ENCODE results near the gene TRMT13. TPM values are rescaled to one million over a fixed set of nuclear protein-coding genes. Genes with fewer than 3 reads are reported as not detected.

The TRMT13 gene
- total RNA-seq (2022; extraction: Qiagen RNA extraction; ENCODE audit: low read depth): 6.1 to 9.8 TPM (median 6.9 TPM) in 5 replicates

GRCh38 chr1:100132566-100133477, at the start of gene TRMT13, which contains the start of gene SASS6:
TRMT13 (plus strand) TSS chr1:100133163; CDS start chr1:100133169, 6 bp downstream.
SASS6 (minus strand) TSS chr1:100132930; CDS start chr1:100132814, 116 bp downstream.

GRCh38 chr1:100178091-100178490, 45.1 kb downstream of the TRMT13 start, which contains the start of gene LRRC39:
LRRC39 (minus strand) TSS chr1:100178256; CDS start chr1:100168516, 9,740 bp downstream.

Other genes with a start within 250 kb of the TRMT13 start
- gene SLC35A3, start 163.2 kb upstream of the TRMT13 start, total RNA-seq (2022; extraction: Qiagen RNA extraction; ENCODE audit: low read depth): 6.6 to 10.1 TPM (median 7.3 TPM) in 5 replicates
- 3.9 to 4.5 TPM (median 4.3 TPM) in 5 replicates for gene SASS6, start 233 bp upstream of the TRMT13 start, total RNA-seq (2022; extraction: Qiagen RNA extraction; ENCODE audit: low read depth)
- gene LRRC39, start 45.1 kb downstream of the TRMT13 start, total RNA-seq (2022; extraction: Qiagen RNA extraction; ENCODE audit: low read depth): 0.09 to 0.15 TPM in 2 of 5 replicates, not detected in the others
- 3.2 to 4.6 TPM (median 4.2 TPM) in 5 replicates for gene DBT, start 116.7 kb downstream of the TRMT13 start, total RNA-seq (2022; extraction: Qiagen RNA extraction; ENCODE audit: low read depth)
- gene RTCA, start 133.1 kb downstream of the TRMT13 start, total RNA-seq (2022; extraction: Qiagen RNA extraction; ENCODE audit: low read depth): 21.3 to 22.4 TPM (median 22.0 TPM) in 5 replicates
- gene CDC14A, start 219.3 kb downstream of the TRMT13 start, total RNA-seq (2022; extraction: Qiagen RNA extraction; ENCODE audit: low read depth): 2.5 to 3.2 TPM (median 2.6 TPM) in 5 replicates